K562 (cell line): ENCODE measurements around the gene NOX1. TPM values are rescaled to one million over a fixed set of nuclear protein-coding genes. Genes with fewer than 3 reads are reported as not detected.

Source experiments
- ATAC-seq: fragments of 200-7000 bp; cut with Tn5 transposase; 3 replicates; pipeline ENCODE4 v1.9.1; 2020; ENCODE audit warnings: moderate library complexity
- BruUV-seq: library from RNA; stranded (reverse); fragments of 400-500 nt; replicated peaks from 2 replicates; lab custom pipeline; 2021; lab: Mats Ljungman, UMichigan
- CTCF ChIA-PET: fragments of 300-600 bp; formaldehyde crosslinking; extraction: SDS; loops from one replicate; lab custom pipeline; 2021; ENCODE audit warnings: low intra/inter-chr PET ratio; lab: Yijun Ruan, JAX
- POLR2A ChIA-PET: fragments of 300-600, 350-650 bp; sonication (Branson Sonifier 250); formaldehyde crosslinking; extraction: SDS; loops from one replicate; lab custom pipeline; 2021; ENCODE audit warnings: antibody characterized with exemption, inconsistent platforms; lab: Yijun Ruan, JAX
- DNase-seq, 4 experiments: peaks; one replicate each; pipeline versions ENCODE4 v3.0.0 to v3.0.0-alpha.2; 2011 to 2018; ENCODE audit warnings: low spot score in 3 of 4, mixed read lengths in 3 of 4; ENCODE audit errors: extremely low read depth in 1 of 4
- FAIRE-seq: peaks from 2 replicates; lab custom pipeline; 2011; peaks lifted over from hg19 to GRCh38; lab: Jason Lieb, UNC
- H2AFZ ChIP-seq: 2 replicates; pipeline ENCODE4 v1.6.0; 2011; ENCODE audit warnings: low read depth, low read length, control low read depth, inconsistent platforms
- H3K27ac ChIP-seq: fragments of 200-600 bp; 3 replicates; pipeline ENCODE4 v1.8.0; 2011; ENCODE audit warnings: low read depth, mild to moderate bottlenecking, control low read depth, inconsistent platforms, low read length, moderate library complexity, mixed read lengths; ENCODE audit errors: extremely low read depth
- H3K27me3 ChIP-seq, 2 experiments: fragments of 300-600 bp in 1 of 2; 2 replicates in 1 of 2; 3 replicates in 1 of 2; pipeline versions ENCODE4 v1.6.0 to v1.8.0; 2011; ENCODE audit warnings: inconsistent platforms in 2 of 2, low read length in 2 of 2, mild to moderate bottlenecking in 1 of 2, mixed read lengths in 1 of 2, moderate library complexity in 1 of 2; ENCODE audit not compliant: control insufficient read depth in 2 of 2, insufficient read depth in 2 of 2
- H3K36me3 ChIP-seq: fragments of 300-600 bp; 3 replicates; pipeline ENCODE4 v1.8.0; 2011; ENCODE audit warnings: mild to moderate bottlenecking, low read length, inconsistent platforms; ENCODE audit not compliant: control insufficient read depth, insufficient read depth
- H3K4me1 ChIP-seq, 2 experiments: fragments of 200-600 bp in 1 of 2; replicated peaks in 1 of 2; 2 replicates in 1 of 2; 3 replicates in 1 of 2; pipeline versions ENCODE4 v1.5.1 to v1.8.0; 2011; ENCODE audit warnings: inconsistent platforms in 2 of 2, low read length in 2 of 2, mild to moderate bottlenecking in 1 of 2, mixed read lengths in 1 of 2, moderate library complexity in 1 of 2; ENCODE audit not compliant: control insufficient read depth in 2 of 2, insufficient read depth in 2 of 2
- H3K4me2 ChIP-seq: 2 replicates; pipeline ENCODE4 v1.6.1; 2011; ENCODE audit warnings: low read length, control low read depth, inconsistent platforms, mixed read lengths; ENCODE audit not compliant: insufficient read depth
- H3K4me3 ChIP-seq: fragments of 200-600 bp; sonication (generic), shearing (Covaris generic); 2 replicates; pipeline ENCODE4 v1.5.1; 2016; ENCODE audit warnings: control low read depth, inconsistent platforms
- H3K79me2 ChIP-seq: fragments of 200-600 bp; 3 replicates; pipeline ENCODE4 v1.8.0; 2011; ENCODE audit warnings: low read length, inconsistent platforms; ENCODE audit not compliant: control insufficient read depth, insufficient read depth
- H3K9ac ChIP-seq, 2 experiments: 2 replicates each; pipeline versions ENCODE4 v1.6.0 to v1.6.1; 2011; ENCODE audit warnings: low read depth in 2 of 2, low read length in 2 of 2, control low read depth in 1 of 2, inconsistent platforms in 1 of 2, mild to moderate bottlenecking in 1 of 2, mixed read lengths in 1 of 2; ENCODE audit not compliant: insufficient read depth in 1 of 2
- H3K9me1 ChIP-seq: one replicate; pipeline ENCODE4 v1.6.0; 2011; ENCODE audit warnings: inconsistent platforms, mild to moderate bottlenecking, low read length, moderate library complexity; ENCODE audit not compliant: control insufficient read depth, insufficient read depth
- H3K9me3 ChIP-seq: replicated peaks from 2 replicates; pipeline ENCODE4 v1.5.1; 2011; ENCODE audit warnings: low read depth, low read length, inconsistent platforms; ENCODE audit not compliant: control insufficient read depth, insufficient read depth
- H4K20me1 ChIP-seq: replicated peaks from 2 replicates; pipeline ENCODE4 v1.6.1; 2011; ENCODE audit warnings: low read length, inconsistent platforms, mixed read lengths; ENCODE audit not compliant: control insufficient read depth, insufficient read depth
- CREB3L1 ChIP-seq: fragments of 450-650 bp; IDR thresholded peaks from 2 replicates; pipeline ENCODE4 v1.6.1; 2014; ENCODE audit warnings: low read depth, mild to moderate bottlenecking, moderate library complexity, borderline replicate concordance
- GTF2F1 ChIP-seq: IDR thresholded peaks from 2 replicates; pipeline ENCODE4 v1.6.1; 2011; ENCODE audit warnings: low read depth, low read length, improper control_type of control experiment
- IFI16 ChIP-seq: fragments of 250-450 bp; sonication (Bioruptor Pico); IDR thresholded peaks from 2 replicates; pipeline ENCODE4 v2.1.2; 2022; ENCODE audit warnings: mild to moderate bottlenecking, inconsistent platforms
- MYBL2 ChIP-seq, 2 experiments: fragments of 450-650 bp in 1 of 2; sonication (generic) in 1 of 2; formaldehyde crosslinking in 1 of 2; IDR thresholded peaks; 2 replicates each; pipeline versions ENCODE4 v1.6.1 to v1.8.1; 2017 to 2022; ENCODE audit warnings: borderline replicate concordance in 1 of 2, inconsistent platforms in 1 of 2, low read depth in 1 of 2, mild to moderate bottlenecking in 1 of 2, missing genetic modification reagents in 1 of 2, moderate library complexity in 1 of 2
- NR4A1 ChIP-seq, 2 experiments: fragments of 250-450 bp in 1 of 2; fragments of 450-650 bp in 1 of 2; sonication (Bioruptor Pico) in 1 of 2; IDR thresholded peaks; 2 replicates each; pipeline versions ENCODE4 v1.4.0 to v1.6.1; 2016 to 2020; ENCODE audit warnings: mild to moderate bottlenecking in 2 of 2, missing compliant biosample characterization in 1 of 2, missing genetic modification characterization in 1 of 2, moderate library complexity in 1 of 2
- PHF8 ChIP-seq: fragments of 200-600 bp; sonication (generic); IDR thresholded peaks from 2 replicates; pipeline ENCODE4 v1.6.1; 2012; ENCODE audit warnings: mixed run types, mild to moderate bottlenecking, inconsistent platforms, low read length, moderate library complexity, borderline replicate concordance
- RAD21 ChIP-seq, 2 experiments: fragments of 250-450 bp in 1 of 2; fragments of 450-650 bp in 1 of 2; sonication (Bioruptor Pico) in 1 of 2; formaldehyde crosslinking in 1 of 2; IDR thresholded peaks in 1 of 2; conservative IDR thresholded peaks in 1 of 2; 2 replicates each; pipeline versions ENCODE4 v1.4.0 to v1.8.0; 2020 to 2022; ENCODE audit warnings: mild to moderate bottlenecking in 2 of 2, moderate library complexity in 1 of 2
- TOE1 ChIP-seq, 2 experiments: fragments of 450-650 bp in 1 of 2; sonication (generic) in 1 of 2; formaldehyde crosslinking in 1 of 2; IDR thresholded peaks; 2 replicates each; pipeline versions ENCODE4 v1.7.1 to v1.8.0; 2016 to 2022; ENCODE audit warnings: borderline replicate concordance in 2 of 2, mild to moderate bottlenecking in 2 of 2, antibody characterized with exemption in 1 of 2, inconsistent platforms in 1 of 2, low read depth in 1 of 2, missing genetic modification reagents in 1 of 2, moderate library complexity in 1 of 2
- ZNF134 ChIP-seq: fragments of 250-450 bp; sonication (Bioruptor Pico); conservative IDR thresholded peaks from 2 replicates; pipeline ENCODE4 v1.4.0; 2020
- ZNF79 ChIP-seq: fragments of 250-450 bp; sonication (Bioruptor Pico); IDR thresholded peaks from 2 replicates; pipeline ENCODE4 v1.4.0; 2020; ENCODE audit warnings: low read depth, mild to moderate bottlenecking, moderate library complexity
- WGBS: fragments of 100-300 bp; shearing (Covaris generic); methylation state at CpG from one replicate; pipeline ENCODE4 v1.1.6; 2016; ENCODE audit warnings: low coverage, mixed read lengths; ENCODE audit not compliant: insufficient coverage; ENCODE audit errors: missing lambda C conversion rate; 5-methylcytosine and 5-hydroxymethylcytosine counted together
- in situ Hi-C: fragments of 300-500 bp; cut with MboI; formaldehyde crosslinking; loops from 4 replicates; pipeline ENCODE4 v1.15.0; 2018; ENCODE audit warnings: inconsistent platforms, mixed read lengths
- intact Hi-C: fragments of 100-400 bp; cut with micrococcal nuclease; formaldehyde crosslinking; loops from 2 replicates; pipeline ENCODE4 v1.14.2; 2022
- polyA plus RNA-seq, 8 experiments: library from polyadenylated mRNA; depleted of rRNA in 4 of 8; stranded (reverse) in 5 of 8; unstranded in 3 of 8; fragments of >200 nt; fragmentation: Nextera tagmentation in 2 of 8; fragmentation: Illumina TruSeq in 1 of 8; extraction: Ambion mirVana in 2 of 8; extraction: Trizol in 1 of 8; gene quantifications; 2 replicates each; pipeline versions ENCODE4 v1.2.1 to v1.2.3, GENCODE V29; 2011 to 2014; ENCODE audit warnings: inconsistent platforms in 1 of 8, missing spikeins in 1 of 8
- total RNA-seq, 7 experiments: library from RNA; depleted of rRNA in 6 of 7; stranded (reverse); fragments of >200 nt in 6 of 7; fragmentation: Illumina TruSeq in 2 of 7; extraction: Trizol in 2 of 7; gene quantifications; 2 replicates each; pipeline versions ENCODE4 v1.2.1 to v1.2.3, GENCODE V29; 2011 to 2021; ENCODE audit warnings: low replicate concordance in 1 of 7

NOX1 gene
- total and polyA plus RNA-seq, 9 of the 15 experiments (the other 6 are each of a cell fraction or from before 2014, with no cell fraction given) = 0.01 TPM; not detected in 8

- no TSS peak for BruUV-seq
- Histone ChIP-seq H3K27ac (no peak overlapping the region), H3K9me1 (no peaks in the 10 kb centered on the region), H3K4me1 (no peaks in the 10 kb centered on the region), H2AFZ (no peak overlapping the region), H3K9me3 (no peaks in the 10 kb centered on the region), H3K27me3 (no peaks in the 10 kb centered on the region), H4K20me1 (no peaks in the 10 kb centered on the region), H3K9ac (no peak overlapping the region), H3K36me3 (no peaks in the 10 kb centered on the region), H3K4me2 (no peak overlapping the region), H3K79me2 (no peaks in the 10 kb centered on the region), H3K4me3 (no peak overlapping the region)
- intact Hi-C loops = no loop called here
- FAIRE-seq (no peak), DNase-seq (peak in 2 of 4 experiments; percentile 2 to 8), ATAC-seq (peak; percentile 55; the same call in 2 of the 3 replicates)
- 0% methylated on average over 4 of the region's 4 CpGs for WGBS
- in situ Hi-C loops = no loop called here
- TF ChIP-seq RAD21 (CRISPR knock-in tag; conservative IDR thresholded peaks at IDR 0.05 in 1 of 2, IDR thresholded peaks at IDR 0.05 in 1 of 2) (peak in 1 of 2 experiments; percentile 22; a peak in 2 of 4 replicates), NR4A1 (CRISPR knock-in tag; IDR thresholded peaks at IDR 0.05) (no peak), NR4A1 (tag; IDR thresholded peaks at IDR 0.05) (no peak)
- CTCF ChIA-PET = no interaction called here
- POLR2A ChIA-PET = no interaction called here
These were observed 23.8 kb downstream of the NOX1 start for GRCh38 chrX:100850317-100850716.

- no peak for DNase-seq
- no TSS peak for BruUV-seq
- Histone ChIP-seq H3K4me3 (no peak overlapping the region), H3K36me3 (peaks cover 84% of the 10 kb centered on the region), H3K79me2 (no peaks in the 10 kb centered on the region), H3K27ac (no peak overlapping the region), H3K9ac (no peak overlapping the region), H3K9me3 (no peaks in the 10 kb centered on the region), H3K4me1 (no peaks in the 10 kb centered on the region), H2AFZ (no peak overlapping the region), H3K9me1 (no peaks in the 10 kb centered on the region), H4K20me1 (no peaks in the 10 kb centered on the region), H3K27me3 (no peaks in the 10 kb centered on the region), H3K4me2 (no peak overlapping the region)
- ChIA-PET POLR2A (interaction anchor here (0.8 kb wide), 1 partner anchor 11 kb away, joined by 4 read pairs; the partner anchor contains the start of gene CSTF2), CTCF (no interaction called here)
- in situ Hi-C loops = no loop called here
- FAIRE-seq = no peak
- intact Hi-C loops = no loop called here
- 93% methylated on average over 3 of the region's 9 CpGs for WGBS
- ATAC-seq = no peak
- TF ChIP-seq ZNF134 (CRISPR knock-in tag) = no peak
- no peak for TF ChIP-seq GTF2F1
- TF ChIP-seq MYBL2 (IDR thresholded peaks at IDR 0.05; ENCODE audit: low read depth) = no peak
- no peak for TF ChIP-seq MYBL2 (CRISPR knock-in tag; IDR thresholded peaks at IDR 0.05; ENCODE audit: borderline replicate concordance)
- no peak for TF ChIP-seq PHF8
- TF ChIP-seq IFI16 (CRISPR knock-in tag) = no peak
- no peak for TF ChIP-seq CREB3L1
- TF ChIP-seq TOE1 (IDR thresholded peaks at IDR 0.05; ENCODE audit: borderline replicate concordance) = no peak
- no peak for TF ChIP-seq TOE1 (CRISPR knock-in tag; IDR thresholded peaks at IDR 0.05; ENCODE audit: borderline replicate concordance, low read depth)
- TF ChIP-seq ZNF79 (CRISPR knock-in tag) = no peak
These were observed 42.8 kb downstream of the NOX1 start for GRCh38 chrX:100831219-100831946.
